Activated T-cell treated with anti-CD3 and anti-CD28 coated beads, Interleukin-2, amount 50 U/mL, for 72 hours (primary cell): Measurements from ENCODE around the gene LHPP. TPM values are rescaled to one million over a fixed set of nuclear protein-coding genes. Genes with fewer than 3 reads are reported as not detected.

ENCODE experiments used
- ATAC-seq, 2 donors: fragments of 150-1000 bp; cut with Tn5 transposase; replicated peaks in 1 of 2; 2 replicates each; pipeline ENCODE4 v1.10.0; 2021; ENCODE audit warnings: moderate library complexity in 2 of 2, mild to moderate bottlenecking in 1 of 2
- DNase-seq, 2 donors: peaks; one replicate each; pipeline ENCODE4 v3.0.0; 2021 to 2022; ENCODE audit warnings: mixed read lengths in 1 of 2
- H3K27ac Mint-ChIP-seq: one replicate; pipeline ENCODE4 v1.8.0; 2022; ENCODE audit warnings: mild to moderate bottlenecking, moderate library complexity, mixed read lengths
- H3K27me3 Mint-ChIP-seq: one replicate; pipeline ENCODE4 v1.8.0; 2022; ENCODE audit warnings: low read depth, mixed read lengths
- H3K36me3 Mint-ChIP-seq, 2 donors: one replicate each; pipeline ENCODE4 v1.8.0; 2022; ENCODE audit warnings: mixed read lengths in 2 of 2, mild to moderate bottlenecking in 1 of 2; ENCODE audit not compliant: insufficient read depth in 2 of 2
- H3K4me1 Mint-ChIP-seq: one replicate; pipeline ENCODE4 v1.8.0; 2022; ENCODE audit warnings: low read depth, mixed read lengths
- H3K4me3 Mint-ChIP-seq, 2 donors: one replicate each; pipeline ENCODE4 v1.8.0; 2022; ENCODE audit warnings: mild to moderate bottlenecking in 2 of 2, mixed read lengths in 2 of 2, moderate library complexity in 2 of 2
- H3K9me3 Mint-ChIP-seq, 2 donors: one replicate each; pipeline ENCODE4 v1.8.0; 2022; ENCODE audit warnings: mixed read lengths in 2 of 2
- total RNA-seq, 2 donors: library from RNA; stranded (reverse); gene quantifications; one replicate each; pipeline ENCODE4 v1.2.3, GENCODE V29; 2022

Gene LHPP, protein sequence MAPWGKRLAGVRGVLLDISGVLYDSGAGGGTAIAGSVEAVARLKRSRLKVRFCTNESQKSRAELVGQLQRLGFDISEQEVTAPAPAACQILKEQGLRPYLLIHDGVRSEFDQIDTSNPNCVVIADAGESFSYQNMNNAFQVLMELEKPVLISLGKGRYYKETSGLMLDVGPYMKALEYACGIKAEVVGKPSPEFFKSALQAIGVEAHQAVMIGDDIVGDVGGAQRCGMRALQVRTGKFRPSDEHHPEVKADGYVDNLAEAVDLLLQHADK
- total RNA-seq: 10 to 100 TPM in 1 of 2 donors, 1 to 10 TPM in 1; 8.7 to 13.5 TPM

DNA sequence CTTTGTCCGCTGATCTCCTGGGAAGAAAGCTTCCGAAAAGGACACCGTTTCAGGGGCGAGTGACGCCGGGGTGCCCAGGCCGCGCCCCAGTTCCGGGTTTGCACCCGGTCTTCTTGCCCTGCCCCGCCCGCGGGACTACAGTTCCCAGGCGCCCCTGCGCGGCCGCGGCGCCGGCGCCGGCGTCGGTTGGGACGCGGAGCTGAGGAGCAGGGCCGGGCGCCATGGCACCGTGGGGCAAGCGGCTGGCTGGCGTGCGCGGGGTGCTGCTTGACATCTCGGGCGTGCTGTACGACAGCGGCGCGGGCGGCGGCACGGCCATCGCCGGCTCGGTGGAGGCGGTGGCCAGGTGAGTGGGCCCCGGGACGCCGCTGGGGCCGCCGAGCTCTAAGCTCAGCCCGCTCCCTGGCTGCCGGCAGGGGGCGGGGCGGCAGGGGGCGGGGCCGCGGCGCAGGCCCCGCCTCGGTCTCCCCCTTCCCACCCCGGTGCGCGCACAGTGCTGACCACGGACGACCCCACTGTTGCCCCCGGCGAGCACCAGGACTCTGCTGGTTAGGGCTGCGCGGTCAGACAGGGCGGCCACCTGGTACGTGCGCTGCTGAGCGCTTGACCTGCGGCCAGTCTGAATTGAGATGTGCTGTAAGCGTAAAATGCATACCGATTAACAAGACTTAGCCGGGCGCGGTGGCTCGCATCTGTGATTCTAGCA, at the start of gene LHPP:
LHPP (plus strand) TSS at position 182 of the 706 bp plus-strand sequence; CDS start at position 222, 40 bp downstream.
- Mint-ChIP-seq H3K27ac (peak within 1 kb of the TSS; percentile 88), H3K4me1 (peaks cover 24% of the 10 kb centered on the region), H3K36me3 (peaks cover 0 to 1% of the 10 kb centered on the region in 2 donors), H3K9me3 (no peaks in the 10 kb centered on the region), H3K27me3 (no peaks in the 10 kb centered on the region), H3K4me3 (peak within 1 kb of the TSS; percentile 88)
- DNase-seq (peak; percentile 90 to 93), ATAC-seq (peak; percentile 97 to 98)

DNA sequence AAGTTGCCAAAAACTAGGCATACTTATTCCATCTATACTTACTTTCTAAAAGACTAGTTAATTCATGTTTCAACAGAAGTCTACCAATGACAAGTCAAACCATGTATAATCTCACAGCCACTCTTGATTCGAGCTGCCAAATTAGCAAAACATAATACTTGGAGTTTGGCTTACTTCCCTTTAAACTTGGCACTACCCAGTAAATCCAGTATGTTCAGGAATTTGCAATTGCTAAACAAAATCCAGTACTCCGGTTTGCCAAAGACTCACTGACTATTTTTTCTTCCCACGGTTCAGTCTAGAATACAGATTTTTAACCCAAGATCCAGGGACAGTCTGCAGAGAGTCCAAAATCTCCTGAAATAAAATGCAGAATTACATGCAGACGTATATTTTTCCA, 47.5 kb upstream of the LHPP start:
- H3K27me3 Mint-ChIP-seq: no peaks in the 10 kb centered on the region
- no peak for ATAC-seq
- H3K4me1 Mint-ChIP-seq: peaks cover 22% of the 10 kb centered on the region

DNA sequence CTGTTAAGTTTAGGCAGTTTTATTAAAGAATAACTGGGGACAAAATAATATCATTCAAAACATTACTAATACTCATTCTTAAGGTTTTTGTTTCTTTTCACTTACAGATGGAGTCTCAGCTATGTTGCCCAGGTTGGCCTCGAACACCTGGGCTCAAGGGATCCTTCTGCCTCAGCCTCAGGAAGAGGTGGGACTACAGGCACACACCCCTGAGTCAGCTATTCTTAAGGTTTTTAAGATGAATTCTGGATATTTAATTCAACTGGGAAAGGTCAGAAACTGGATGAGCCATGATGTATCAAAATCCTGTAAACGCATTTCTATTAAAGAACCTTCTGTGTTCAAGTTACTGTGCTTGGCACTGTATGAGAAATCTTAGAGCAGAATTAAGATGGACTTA, 46.4 kb upstream of the LHPP start:
- Mint-ChIP-seq H3K4me1 (peaks cover 27% of the 10 kb centered on the region), H3K9me3 (no peaks in the 10 kb centered on the region), H3K4me3 (no peak overlapping the region), H3K27me3 (no peaks in the 10 kb centered on the region), H3K36me3 (no peaks in the 10 kb centered on the region), H3K27ac (no peak overlapping the region)
- ATAC-seq (no peak), DNase-seq (no peak)

More for the DNA sequence above, 47.5 kb upstream of the LHPP start:
- no peaks in the 10 kb centered on the region for H3K36me3 Mint-ChIP-seq
- H3K4me3 Mint-ChIP-seq: no peak overlapping the region
- no peak overlapping the region for H3K27ac Mint-ChIP-seq
- no peaks in the 10 kb centered on the region for H3K9me3 Mint-ChIP-seq
- no peak for DNase-seq

DNA sequence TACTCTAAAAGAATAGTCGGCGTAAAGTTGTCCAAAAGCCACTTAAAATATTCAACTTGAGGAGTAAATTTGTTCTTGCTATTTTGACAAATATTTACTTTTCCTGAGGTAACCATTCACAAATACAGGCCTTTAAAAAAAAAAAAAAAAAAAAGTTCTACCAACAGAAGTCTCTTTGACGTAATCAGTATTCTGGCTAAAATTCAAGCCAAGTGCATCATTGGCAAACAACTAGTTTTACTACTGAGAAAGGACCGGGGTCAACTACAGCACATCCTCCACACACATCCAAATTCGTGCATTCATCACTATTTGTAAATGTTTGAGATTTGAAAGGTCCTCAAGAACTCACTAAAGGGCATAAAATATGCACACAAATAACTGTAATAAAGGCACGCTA, 44.9 kb upstream of the LHPP start:
- Mint-ChIP-seq H3K4me3 (peak overlapping the region; percentile 29 to 59), H3K9me3 (no peaks in the 10 kb centered on the region), H3K4me1 (peaks cover 27% of the 10 kb centered on the region), H3K27me3 (peaks cover 2% of the 10 kb centered on the region), H3K27ac (peak overlapping the region; percentile 38), H3K36me3 (no peaks in the 10 kb centered on the region)
- ATAC-seq (no peak), DNase-seq (no peak)

DNA sequence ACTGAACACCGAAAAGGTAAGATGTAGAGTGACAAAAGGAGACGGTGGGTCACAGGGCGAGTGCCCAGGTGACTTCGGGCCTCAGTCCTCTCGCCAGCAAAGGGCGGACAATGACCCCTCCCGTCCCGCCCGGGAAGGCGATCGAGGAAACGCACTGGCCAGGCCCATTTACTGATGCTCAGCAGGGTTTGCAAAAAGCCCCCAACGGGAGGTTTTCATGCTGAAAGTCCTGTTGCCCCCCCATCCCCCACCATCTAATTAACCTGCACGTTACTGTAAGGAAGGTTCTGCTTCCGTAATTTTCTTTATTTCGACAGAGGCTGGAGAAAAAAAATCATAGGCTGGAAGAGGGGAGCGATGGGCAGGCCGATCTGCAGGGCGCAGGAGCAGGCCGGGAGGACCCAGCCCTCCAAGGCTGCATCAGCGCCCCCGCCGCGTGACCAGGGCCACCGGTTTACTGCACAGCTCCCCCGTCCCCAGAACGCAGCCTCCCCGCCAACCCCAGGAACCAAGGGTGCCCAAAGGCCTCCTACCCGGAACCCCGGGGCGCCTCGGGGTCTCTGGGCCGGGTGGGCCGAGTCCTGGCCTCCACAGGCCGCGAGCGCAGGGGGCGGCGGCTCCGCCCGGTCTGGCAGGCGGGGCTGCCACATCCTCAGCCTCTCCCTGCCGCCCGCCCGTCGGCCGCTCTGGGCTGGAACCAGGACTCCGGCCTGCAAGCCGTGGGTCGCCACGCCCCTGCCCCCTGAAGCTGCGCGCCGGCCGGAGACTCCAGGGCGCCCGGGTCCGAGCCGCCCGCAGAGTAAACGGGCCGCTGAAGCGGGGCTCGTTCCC, 43.5 kb upstream of the LHPP start:
- no peaks in the 10 kb centered on the region for H3K36me3 Mint-ChIP-seq
- H3K27ac Mint-ChIP-seq: no peak overlapping the region
- peak; percentile 48 to 59 for DNase-seq

DNA sequence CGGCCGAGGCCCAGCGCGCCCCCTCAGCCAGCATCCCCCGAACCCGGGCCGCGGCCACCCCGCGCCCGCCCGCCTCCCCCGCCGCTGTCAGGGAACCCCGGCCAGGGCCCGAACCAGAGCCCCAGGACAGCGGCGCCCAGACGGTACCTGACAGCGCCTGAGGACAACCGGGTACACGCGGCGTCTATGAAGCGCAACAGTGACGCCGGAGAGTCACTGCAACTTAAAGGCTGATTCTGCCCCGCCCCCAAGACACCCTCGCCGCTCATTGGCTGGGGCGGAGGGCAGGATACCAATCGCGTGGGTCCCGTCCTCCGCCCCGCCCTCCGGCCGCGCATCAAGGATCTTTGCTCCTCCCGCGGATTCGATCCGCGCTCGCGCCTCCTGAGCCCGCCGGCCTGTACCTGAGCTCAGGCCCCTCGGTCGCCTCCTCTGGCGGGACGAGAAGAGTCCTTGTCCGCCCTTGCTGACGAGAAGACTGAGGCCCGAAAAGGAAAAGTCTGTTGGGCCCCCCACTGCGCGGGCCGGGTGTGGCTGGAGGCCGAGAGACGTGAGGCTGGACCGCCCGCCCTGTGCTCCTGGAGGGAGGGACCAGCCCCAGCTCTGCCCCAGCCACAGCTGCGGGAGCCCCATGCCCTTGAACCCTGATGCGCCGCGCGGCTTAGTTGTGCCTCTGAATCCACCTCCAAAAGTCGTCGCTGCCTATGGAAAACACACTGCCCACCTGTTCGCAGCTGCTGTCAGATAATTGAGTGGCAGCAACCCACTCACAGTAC, 42.7 kb upstream of the LHPP start, which contains the start of gene OAT:
OAT (minus strand) TSS at position 198 of the 776 bp plus-strand sequence. CDS start 6,752 bp downstream, outside the sequence.
- Mint-ChIP-seq H3K4me3 (peak within 1 kb of the TSS; percentile 87 to 89), H3K9me3 (no peaks in the 10 kb centered on the region), H3K27ac (peak within 1 kb of the TSS; percentile 60), H3K27me3 (peaks cover 8% of the 10 kb centered on the region), H3K4me1 (peaks cover 27% of the 10 kb centered on the region), H3K36me3 (no peaks in the 10 kb centered on the region)
- DNase-seq: peak; percentile 98 to 99
- ATAC-seq: peak; percentile 95 to 96

More for the DNA sequence above, 43.5 kb upstream of the LHPP start:
- peak; percentile 49 to 50 for ATAC-seq
- H3K9me3 Mint-ChIP-seq: no peaks in the 10 kb centered on the region
- H3K4me3 Mint-ChIP-seq: peak overlapping the region; percentile 85 to 87
- H3K4me1 Mint-ChIP-seq: peaks cover 27% of the 10 kb centered on the region
- H3K27me3 Mint-ChIP-seq: peaks cover 8% of the 10 kb centered on the region

DNA sequence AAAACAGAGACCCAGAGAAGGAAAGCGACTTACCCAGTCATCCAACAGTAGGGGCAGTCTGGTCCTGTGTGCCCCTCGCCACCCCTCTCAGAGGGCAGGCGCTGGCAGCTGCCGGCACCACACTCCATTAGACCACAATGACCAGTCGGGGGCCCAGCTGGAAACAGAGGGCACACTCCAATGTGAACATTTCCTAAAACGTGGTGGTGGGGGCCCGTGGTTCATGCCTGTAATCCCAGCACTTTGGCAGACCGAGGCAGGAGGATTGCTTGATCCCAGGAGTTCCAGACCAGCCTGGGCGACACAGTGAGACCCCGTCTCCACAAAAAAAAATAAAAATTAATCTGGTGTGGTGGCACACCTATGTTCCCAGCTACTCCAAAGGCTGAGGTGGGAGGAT, 42.0 kb upstream of the LHPP start:
- H3K4me3 Mint-ChIP-seq: peak overlapping the region; percentile 87 to 89
- H3K4me1 Mint-ChIP-seq: peaks cover 22% of the 10 kb centered on the region
- peaks cover 8% of the 10 kb centered on the region for H3K27me3 Mint-ChIP-seq
- DNase-seq (no peak), ATAC-seq (no peak)
- H3K36me3 Mint-ChIP-seq: no peaks in the 10 kb centered on the region
- H3K9me3 Mint-ChIP-seq: no peaks in the 10 kb centered on the region
- H3K27ac Mint-ChIP-seq: peak overlapping the region; percentile 60

DNA sequence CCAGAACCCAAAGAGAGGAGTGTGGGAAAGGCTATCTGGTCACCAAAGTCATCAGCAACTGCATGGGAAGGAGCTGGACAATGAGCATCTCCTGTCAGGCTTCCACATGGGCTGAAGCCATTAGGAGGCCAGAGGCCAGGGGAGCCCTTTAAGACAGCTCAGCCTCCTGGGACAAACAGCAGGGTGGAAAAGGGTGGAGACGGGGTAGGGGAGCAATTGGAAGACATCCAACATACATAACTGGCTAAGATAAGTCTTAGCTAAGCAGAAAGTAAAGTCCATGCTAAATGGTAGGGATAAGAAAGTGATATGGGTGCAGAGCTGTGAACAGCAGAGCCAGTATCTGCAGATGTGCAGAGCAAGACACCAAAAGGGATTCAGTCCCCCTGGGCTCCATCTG, 41.4 kb upstream of the LHPP start:
- H3K27me3 Mint-ChIP-seq: peaks cover 8% of the 10 kb centered on the region
- H3K27ac Mint-ChIP-seq: no peak overlapping the region
- no peaks in the 10 kb centered on the region for H3K9me3 Mint-ChIP-seq
- H3K4me3 Mint-ChIP-seq: no peak overlapping the region
- no peak for ATAC-seq
- no peaks in the 10 kb centered on the region for H3K36me3 Mint-ChIP-seq
- H3K4me1 Mint-ChIP-seq: peaks cover 20% of the 10 kb centered on the region
- no peak for DNase-seq

DNA sequence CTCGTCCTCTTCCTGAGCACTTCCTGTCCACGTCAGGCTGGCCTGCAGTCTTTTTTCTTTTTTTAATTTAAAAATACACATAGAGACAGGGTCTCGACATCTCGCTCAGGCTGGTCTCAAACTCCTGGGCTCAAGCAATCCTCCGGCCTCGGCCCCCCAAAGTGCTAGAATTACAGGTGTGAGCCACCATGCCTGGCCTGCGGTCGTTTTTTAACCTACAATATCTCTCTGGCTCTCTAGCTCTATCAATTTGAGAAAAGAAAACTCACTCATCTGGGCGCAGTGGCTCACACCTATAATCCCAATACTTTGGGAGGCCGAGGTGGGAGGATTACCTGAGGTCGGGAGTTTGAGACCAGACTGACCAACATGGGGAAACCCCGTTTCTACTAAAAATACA, 38.9 kb upstream of the LHPP start:
- peaks cover 8% of the 10 kb centered on the region for H3K27me3 Mint-ChIP-seq
- no peak overlapping the region for H3K4me3 Mint-ChIP-seq
- peaks cover 5% of the 10 kb centered on the region for H3K4me1 Mint-ChIP-seq
- H3K9me3 Mint-ChIP-seq: no peaks in the 10 kb centered on the region
- no peak for ATAC-seq
- H3K27ac Mint-ChIP-seq: no peak overlapping the region
- H3K36me3 Mint-ChIP-seq: no peaks in the 10 kb centered on the region
- no peak for DNase-seq

DNA sequence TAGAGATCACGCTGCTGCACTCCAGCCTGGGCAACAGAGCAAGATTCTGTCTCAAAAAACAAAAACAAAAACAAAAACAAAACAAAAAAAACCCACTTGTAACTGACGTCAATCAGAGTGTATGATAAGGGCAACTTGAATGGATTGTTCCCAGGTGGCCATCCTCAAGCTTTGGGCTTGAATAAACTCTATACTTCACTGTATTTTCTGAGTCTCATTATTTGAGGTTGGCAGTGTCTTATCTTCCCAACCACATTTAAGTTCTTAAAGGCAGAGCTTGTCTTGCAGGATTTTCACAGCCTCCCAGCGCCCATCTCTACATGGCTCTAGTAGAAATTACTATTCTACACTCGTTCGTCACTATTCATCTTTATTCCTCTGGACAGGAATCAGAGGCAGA, 37.8 kb upstream of the LHPP start:
- Mint-ChIP-seq H3K27ac (no peak overlapping the region), H3K4me3 (no peak overlapping the region), H3K9me3 (no peaks in the 10 kb centered on the region), H3K36me3 (no peaks in the 10 kb centered on the region), H3K27me3 (peaks cover 8% of the 10 kb centered on the region), H3K4me1 (peaks cover 5% of the 10 kb centered on the region)
- ATAC-seq (no peak), DNase-seq (no peak)

DNA sequence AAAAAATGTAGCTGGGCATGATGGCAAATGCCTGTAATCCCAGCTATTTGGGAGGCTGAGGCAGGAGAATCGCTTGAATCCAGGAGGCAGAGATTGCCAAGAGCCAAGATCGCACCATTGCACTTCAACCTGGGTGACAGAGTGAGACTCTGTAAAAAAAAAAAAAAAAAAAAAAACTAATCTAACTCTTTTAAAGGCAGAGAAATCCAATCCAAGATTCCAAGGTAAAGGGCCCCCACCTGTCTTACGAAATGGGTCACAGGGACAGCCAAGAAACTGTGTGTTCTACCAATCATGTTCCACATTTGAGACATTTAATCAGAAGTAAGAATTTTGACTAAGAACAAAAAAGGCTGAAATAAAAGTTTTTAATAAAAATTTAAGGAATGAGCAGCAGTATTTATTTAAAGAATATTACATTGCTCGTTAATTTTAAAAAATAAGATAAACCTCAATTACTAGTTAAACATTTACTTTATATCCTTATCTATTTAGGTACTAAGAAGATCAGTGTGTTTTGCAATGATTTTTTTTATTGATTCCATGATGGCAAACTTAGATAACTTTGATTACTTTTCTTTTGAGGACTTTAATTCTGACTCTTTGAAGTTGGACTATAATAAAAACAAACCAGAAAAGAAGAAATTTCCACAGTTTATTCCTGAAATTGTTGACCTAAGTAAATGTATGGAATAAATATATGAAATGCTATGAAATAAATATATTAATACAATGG, 36.2 kb upstream of the LHPP start:
- no peak for ATAC-seq
- no peaks in the 10 kb centered on the region for H3K36me3 Mint-ChIP-seq
- H3K27me3 Mint-ChIP-seq: peaks cover 8% of the 10 kb centered on the region
- H3K27ac Mint-ChIP-seq: no peak overlapping the region
- no peaks in the 10 kb centered on the region for H3K4me1 Mint-ChIP-seq
- H3K4me3 Mint-ChIP-seq: no peak overlapping the region
- no peaks in the 10 kb centered on the region for H3K9me3 Mint-ChIP-seq
- DNase-seq: no peak

DNA sequence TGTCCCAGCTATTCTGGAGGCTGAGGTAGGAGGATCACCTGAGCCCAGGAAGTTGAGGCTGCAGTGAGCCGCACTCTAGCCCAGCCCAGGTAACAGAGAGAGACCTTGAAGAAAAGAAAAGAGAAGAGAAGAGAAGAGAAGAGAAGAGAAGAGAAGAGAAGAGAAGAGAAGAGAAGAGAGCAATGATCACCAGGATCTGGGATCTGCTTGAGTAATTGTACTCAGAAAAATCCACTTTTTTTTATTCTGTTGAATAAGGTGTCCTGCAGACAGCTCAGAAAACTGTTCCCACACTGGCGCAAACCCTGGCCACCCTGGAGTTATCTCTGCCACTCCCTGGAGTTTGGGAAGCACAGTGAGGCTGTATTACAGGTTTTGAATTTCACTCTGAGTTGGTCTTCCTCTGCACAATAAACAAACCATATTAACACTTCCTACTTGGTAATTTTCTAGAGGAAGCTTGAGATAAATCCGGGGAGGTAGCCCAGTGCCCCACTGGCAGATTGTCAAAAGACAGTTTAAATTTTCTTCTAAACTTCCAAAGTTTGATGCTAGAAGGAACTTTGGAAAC, 33.3 kb upstream of the LHPP start:
- Mint-ChIP-seq H3K4me1 (no peaks in the 10 kb centered on the region), H3K36me3 (no peaks in the 10 kb centered on the region), H3K27me3 (no peaks in the 10 kb centered on the region), H3K9me3 (no peaks in the 10 kb centered on the region), H3K27ac (no peak overlapping the region), H3K4me3 (no peak overlapping the region)
- ATAC-seq (no peak), DNase-seq (no peak)
